Measurements from ENCODE around the gene GLIPR1. TPM values are rescaled to one million over a fixed set of nuclear protein-coding genes. Genes with fewer than 3 reads are reported as not detected.

The GLIPR1 gene
- total RNA-seq, 2 experiments from 2014 or later = 41.3 to 47.7 TPM

DNA sequence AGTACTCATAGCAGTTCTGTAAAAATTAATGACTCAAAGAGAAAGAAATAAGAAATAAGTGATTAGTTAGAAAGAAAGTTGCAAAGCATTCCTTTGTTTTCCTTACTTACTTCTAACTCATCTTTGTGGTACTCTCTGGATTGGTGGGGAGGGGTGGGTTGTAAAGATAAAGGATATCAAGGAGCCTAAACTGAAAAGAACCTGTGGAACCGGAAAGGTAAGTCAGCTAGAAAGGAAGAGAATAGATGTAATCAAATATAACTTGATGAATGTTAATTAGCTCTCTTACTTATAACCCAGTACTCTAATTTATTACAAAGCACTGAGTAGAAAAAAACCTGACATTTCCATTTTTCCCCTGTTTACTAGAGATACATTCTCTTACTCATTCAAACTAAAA is 68.3 kb downstream of the GLIPR1 start:
- ATAC-seq (ENCODE audit: poor library complexity) (no peak), DNase-seq (no peak)
- Histone ChIP-seq H3K4me3 (ENCODE audit: low read length) (no peak overlapping the region), H3K4me1 (ENCODE audit: insufficient read depth, low read length) (no peaks in the 10 kb centered on the region), H3K9me3 (ENCODE audit: control insufficient read depth in 1 of 2, insufficient read depth in 1 of 2, low read length in 2 of 2) (no peaks in the 10 kb centered on the region), H3K27ac (ENCODE audit: low read depth in 1 of 2, low read length in 2 of 2) (no peak overlapping the region), H3K27me3 (ENCODE audit: control insufficient read depth in 1 of 2, insufficient read depth in 2 of 2, low read length in 2 of 2) (peaks cover 4 to 6% of the 10 kb centered on the region in 2 experiments), H3K36me3 (ENCODE audit: insufficient read depth, low read length) (no peaks in the 10 kb centered on the region)
- Mint-ChIP-seq H3K4me1 (ENCODE audit: low read depth) (no peaks in the 10 kb centered on the region), H3K9me3 (no peaks in the 10 kb centered on the region), H3K27ac (no peak overlapping the region), H3K4me3 (no peak overlapping the region), H3K27me3 (peaks cover 51% of the 10 kb centered on the region), H3K36me3 (ENCODE audit: low read depth) (no peaks in the 10 kb centered on the region)
- POLR2A ChIA-PET = no interaction called here
- intact Hi-C loops (cut with DNase I, micrococcal nuclease) = no loop called here
- TF ChIP-seq, protein P1, sequence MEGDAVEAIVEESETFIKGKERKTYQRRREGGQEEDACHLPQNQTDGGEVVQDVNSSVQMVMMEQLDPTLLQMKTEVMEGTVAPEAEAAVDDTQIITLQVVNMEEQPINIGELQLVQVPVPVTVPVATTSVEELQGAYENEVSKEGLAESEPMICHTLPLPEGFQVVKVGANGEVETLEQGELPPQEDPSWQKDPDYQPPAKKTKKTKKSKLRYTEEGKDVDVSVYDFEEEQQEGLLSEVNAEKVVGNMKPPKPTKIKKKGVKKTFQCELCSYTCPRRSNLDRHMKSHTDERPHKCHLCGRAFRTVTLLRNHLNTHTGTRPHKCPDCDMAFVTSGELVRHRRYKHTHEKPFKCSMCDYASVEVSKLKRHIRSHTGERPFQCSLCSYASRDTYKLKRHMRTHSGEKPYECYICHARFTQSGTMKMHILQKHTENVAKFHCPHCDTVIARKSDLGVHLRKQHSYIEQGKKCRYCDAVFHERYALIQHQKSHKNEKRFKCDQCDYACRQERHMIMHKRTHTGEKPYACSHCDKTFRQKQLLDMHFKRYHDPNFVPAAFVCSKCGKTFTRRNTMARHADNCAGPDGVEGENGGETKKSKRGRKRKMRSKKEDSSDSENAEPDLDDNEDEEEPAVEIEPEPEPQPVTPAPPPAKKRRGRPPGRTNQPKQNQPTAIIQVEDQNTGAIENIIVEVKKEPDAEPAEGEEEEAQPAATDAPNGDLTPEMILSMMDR (IDR thresholded peaks at IDR 0.05) = no peak
- CTCF ChIA-PET = no interaction called here

DNA sequence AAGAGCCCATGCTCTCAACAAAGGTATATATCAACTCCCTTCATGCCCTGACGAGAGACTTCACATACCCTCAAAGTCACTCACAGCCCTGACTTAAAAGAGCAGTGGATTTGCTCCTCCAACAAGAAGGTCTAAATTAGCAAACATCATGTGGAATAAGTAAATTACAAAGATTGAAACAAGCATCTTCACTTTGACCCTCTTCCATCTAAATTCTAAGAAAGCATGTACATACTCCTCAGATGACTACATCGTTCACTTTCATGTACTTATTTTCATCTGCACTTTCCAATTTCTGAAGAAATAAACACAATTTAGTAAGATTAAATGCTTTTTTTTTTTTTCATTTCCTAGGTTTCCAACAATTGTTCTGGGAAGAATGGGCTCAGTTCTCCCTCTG is 69.4 kb downstream of the GLIPR1 start:
- H3K4me3 Mint-ChIP-seq = no peak overlapping the region
- H3K36me3 ChIP-seq (ENCODE audit: insufficient read depth, low read length) = no peaks in the 10 kb centered on the region
- no peaks in the 10 kb centered on the region for H3K9me3 ChIP-seq (ENCODE audit: control insufficient read depth in 1 of 2, insufficient read depth in 1 of 2, low read length in 2 of 2)
- no peaks in the 10 kb centered on the region for H3K4me1 Mint-ChIP-seq (ENCODE audit: low read depth)
- ChIA-PET POLR2A (no interaction called here), CTCF (no interaction called here)
- H3K4me3 ChIP-seq (ENCODE audit: low read length) = no peak overlapping the region
- no peak for ATAC-seq (ENCODE audit: poor library complexity)
- H3K36me3 Mint-ChIP-seq (ENCODE audit: low read depth) = no peaks in the 10 kb centered on the region
- peaks cover 43% of the 10 kb centered on the region for H3K27me3 Mint-ChIP-seq
- H3K27me3 ChIP-seq (ENCODE audit: control insufficient read depth in 1 of 2, insufficient read depth in 2 of 2, low read length in 2 of 2) = peaks cover 4 to 6% of the 10 kb centered on the region in 2 experiments
- no peak overlapping the region for H3K27ac Mint-ChIP-seq
- no peak overlapping the region for H3K27ac ChIP-seq (ENCODE audit: low read depth in 1 of 2, low read length in 2 of 2)
- TF ChIP-seq, protein P1 (IDR thresholded peaks at IDR 0.05) = no peak
- no peaks in the 10 kb centered on the region for H3K9me3 Mint-ChIP-seq
- DNase-seq = no peak
- intact Hi-C loops (cut with DNase I, micrococcal nuclease) = no loop called here
- H3K4me1 ChIP-seq (ENCODE audit: insufficient read depth, low read length) = no peaks in the 10 kb centered on the region

DNA sequence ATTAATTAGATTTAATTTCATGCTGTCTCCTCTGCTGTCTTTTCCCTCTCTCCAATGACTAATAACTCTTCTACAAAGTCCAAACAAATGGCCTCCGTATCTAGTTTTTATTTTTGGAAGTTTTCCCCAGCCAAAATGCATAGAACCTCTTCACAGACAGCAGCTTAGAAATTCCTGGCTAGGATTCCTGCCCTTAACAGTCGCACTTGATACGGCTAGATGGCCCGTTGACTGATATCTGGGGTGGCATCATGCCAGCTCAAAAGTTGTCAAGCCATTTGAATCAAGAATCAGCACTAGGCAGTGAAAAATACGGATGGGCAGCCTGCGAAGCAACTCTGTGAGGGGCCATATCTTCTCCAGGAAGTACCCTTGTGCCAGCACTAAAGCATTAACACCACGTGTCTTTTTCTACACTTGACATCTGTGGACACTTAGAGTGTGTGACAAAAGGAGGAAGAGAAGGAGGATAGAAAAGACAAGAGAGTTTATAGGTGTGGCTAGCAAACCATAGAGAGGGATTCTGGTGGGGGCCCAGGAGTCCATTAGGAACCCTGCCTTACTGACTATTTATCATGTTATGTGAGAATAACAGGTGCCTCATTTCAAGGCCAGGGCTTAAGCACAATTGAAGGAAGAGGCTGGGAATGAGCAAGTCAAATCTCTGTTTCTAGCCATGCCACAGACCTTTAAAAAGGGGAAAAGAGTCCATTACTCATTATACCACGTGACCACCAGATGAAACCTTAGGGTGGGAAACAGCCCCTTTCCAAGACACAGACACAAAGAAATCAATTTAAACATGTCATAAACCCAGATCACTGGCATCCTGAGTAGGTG is 70.1 kb downstream of the GLIPR1 start:
- Histone ChIP-seq H3K27ac (ENCODE audit: low read depth in 1 of 2, low read length in 2 of 2) (no peak overlapping the region), H3K27me3 (ENCODE audit: control insufficient read depth in 1 of 2, insufficient read depth in 2 of 2, low read length in 2 of 2) (peaks cover 4 to 6% of the 10 kb centered on the region in 2 experiments), H3K9me3 (ENCODE audit: control insufficient read depth in 1 of 2, insufficient read depth in 1 of 2, low read length in 2 of 2) (no peaks in the 10 kb centered on the region), H3K4me3 (ENCODE audit: low read length) (no peak overlapping the region), H3K36me3 (ENCODE audit: insufficient read depth, low read length) (no peaks in the 10 kb centered on the region), H3K4me1 (ENCODE audit: insufficient read depth, low read length) (no peaks in the 10 kb centered on the region)
- Mint-ChIP-seq H3K27me3 (peaks cover 39% of the 10 kb centered on the region), H3K9me3 (no peaks in the 10 kb centered on the region), H3K36me3 (ENCODE audit: low read depth) (no peaks in the 10 kb centered on the region), H3K4me1 (ENCODE audit: low read depth) (no peaks in the 10 kb centered on the region), H3K27ac (no peak overlapping the region), H3K4me3 (no peak overlapping the region)
- POLR2A ChIA-PET = no interaction called here
- TF ChIP-seq, protein P1 (IDR thresholded peaks at IDR 0.05) = no peak
- intact Hi-C loops (cut with DNase I, micrococcal nuclease) = no loop called here
- no peak for ATAC-seq (ENCODE audit: poor library complexity)
- DNase-seq = no peak
- CTCF ChIA-PET = no interaction called here

All from CD4-positive, alpha-beta T cell (primary cell).